Neural cell (in vitro differentiated cells): Measurements from ENCODE around the gene ENHO.

Experiments used
- EP300 ChIP-seq: fragments of 450-650 bp; conservative IDR thresholded peaks from 2 replicates; pipeline ENCODE4 v1.6.1; 2014; ENCODE audit warnings: antibody characterized with exemption, mild to moderate bottlenecking, moderate library complexity; ENCODE audit not compliant: poor library complexity, severe bottlenecking
- EZH2 ChIP-seq: fragments of 200-600, 300-800 bp; shearing (Covaris generic), sonication (generic); IDR thresholded peaks from 2 replicates; pipeline ENCODE4 v1.6.1; 2014; ENCODE audit warnings: antibody characterized with exemption, low read length, borderline replicate concordance, mild to moderate bottlenecking; ENCODE audit not compliant: insufficient read depth, poor library complexity, severe bottlenecking
- MXI1 ChIP-seq: fragments of 450-650 bp; conservative IDR thresholded peaks from 2 replicates; pipeline ENCODE4 v1.6.1; 2014; ENCODE audit warnings: antibody characterized with exemption, mild to moderate bottlenecking; ENCODE audit not compliant: poor library complexity, severe bottlenecking
- POLR2AphosphoS5 ChIP-seq: IDR thresholded peaks from 2 replicates; pipeline ENCODE4 v1.6.1; 2012
- TF ChIP-seq, protein P1 (sequence below): fragments of 450-650 bp; IDR thresholded peaks from 2 replicates; pipeline ENCODE4 v1.5.1; 2014; ENCODE audit warnings: antibody characterized with exemption, mild to moderate bottlenecking, moderate library complexity; ENCODE audit not compliant: poor library complexity, severe bottlenecking

DNA sequence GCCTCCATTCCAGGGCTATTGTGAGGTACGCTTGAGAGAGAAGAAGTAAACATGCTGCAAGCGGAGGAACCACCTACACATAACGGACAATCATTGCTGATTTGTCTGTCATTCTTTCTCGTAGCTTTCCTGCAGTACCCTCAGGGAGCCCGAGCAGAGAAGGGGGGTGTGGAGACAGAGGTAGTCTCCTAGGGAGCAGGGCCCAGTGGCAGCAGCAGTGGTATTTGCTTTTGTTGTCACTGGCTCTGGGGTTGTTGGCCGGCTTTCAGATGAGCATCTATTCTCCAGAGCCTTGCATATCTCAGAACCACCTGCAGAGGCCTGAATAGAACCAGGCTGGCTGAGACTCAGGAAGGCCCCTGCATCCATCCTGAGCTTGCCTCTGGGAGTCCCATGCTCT is 19.9 kb downstream of the ENHO start:
- TF ChIP-seq, protein P1, sequence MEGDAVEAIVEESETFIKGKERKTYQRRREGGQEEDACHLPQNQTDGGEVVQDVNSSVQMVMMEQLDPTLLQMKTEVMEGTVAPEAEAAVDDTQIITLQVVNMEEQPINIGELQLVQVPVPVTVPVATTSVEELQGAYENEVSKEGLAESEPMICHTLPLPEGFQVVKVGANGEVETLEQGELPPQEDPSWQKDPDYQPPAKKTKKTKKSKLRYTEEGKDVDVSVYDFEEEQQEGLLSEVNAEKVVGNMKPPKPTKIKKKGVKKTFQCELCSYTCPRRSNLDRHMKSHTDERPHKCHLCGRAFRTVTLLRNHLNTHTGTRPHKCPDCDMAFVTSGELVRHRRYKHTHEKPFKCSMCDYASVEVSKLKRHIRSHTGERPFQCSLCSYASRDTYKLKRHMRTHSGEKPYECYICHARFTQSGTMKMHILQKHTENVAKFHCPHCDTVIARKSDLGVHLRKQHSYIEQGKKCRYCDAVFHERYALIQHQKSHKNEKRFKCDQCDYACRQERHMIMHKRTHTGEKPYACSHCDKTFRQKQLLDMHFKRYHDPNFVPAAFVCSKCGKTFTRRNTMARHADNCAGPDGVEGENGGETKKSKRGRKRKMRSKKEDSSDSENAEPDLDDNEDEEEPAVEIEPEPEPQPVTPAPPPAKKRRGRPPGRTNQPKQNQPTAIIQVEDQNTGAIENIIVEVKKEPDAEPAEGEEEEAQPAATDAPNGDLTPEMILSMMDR = peak; percentile 28
- TF ChIP-seq POLR2AphosphoS5 = peak; percentile 24
- TF ChIP-seq MXI1 = no peak
- TF ChIP-seq EZH2 = no peak
- TF ChIP-seq EP300 = peak; percentile 16
